ENCODE measurements around the gene TCFL5. TPM values are rescaled to one million over a fixed set of nuclear protein-coding genes. Genes with fewer than 3 reads are reported as not detected.

The TCFL5 gene
- total RNA-seq, 4 donors from 2014 or later, result 15.3 to 26.6 (median 20.6) TPM

DNA sequence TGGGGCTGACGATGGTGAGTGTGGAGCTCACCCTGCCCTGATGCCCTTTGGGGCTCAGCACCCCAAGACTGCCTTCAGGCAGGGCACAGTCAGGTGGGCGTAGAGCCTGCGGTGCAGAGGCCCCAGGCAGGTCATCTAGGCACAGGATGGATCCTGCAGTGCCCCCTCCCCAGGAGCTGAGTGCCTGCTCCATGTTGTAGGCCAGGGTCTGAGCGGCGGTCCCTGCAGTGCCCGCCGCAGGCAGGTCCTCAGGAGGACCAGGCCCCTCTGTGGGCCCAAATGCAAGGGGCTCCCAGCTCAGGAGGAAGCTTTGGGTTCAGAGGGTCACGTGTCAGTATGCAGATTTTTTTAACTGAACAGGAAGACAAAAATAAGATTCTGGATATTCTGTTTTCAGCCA, 62.6 kb downstream of the TCFL5 start:
- intact Hi-C loops (cut with DNase I), result no loop called here
- Histone ChIP-seq H3K27ac (no peak overlapping the region), H3K27me3 (no peaks in the 10 kb centered on the region), H3K36me3 (peaks cover 17 to 19% of the 10 kb centered on the region in 2 donors), H3K4me1 (peaks cover 12 to 13% of the 10 kb centered on the region in 2 donors), H3K4me3 (replicated peaks in 1 of 3) (no peak overlapping the region), H3K9me3 (no peaks in the 10 kb centered on the region)
- no peak for DNase-seq
- TF ChIP-seq POLR2A (IDR thresholded peaks at IDR 0.05), result no peak
- TF ChIP-seq, protein P1, sequence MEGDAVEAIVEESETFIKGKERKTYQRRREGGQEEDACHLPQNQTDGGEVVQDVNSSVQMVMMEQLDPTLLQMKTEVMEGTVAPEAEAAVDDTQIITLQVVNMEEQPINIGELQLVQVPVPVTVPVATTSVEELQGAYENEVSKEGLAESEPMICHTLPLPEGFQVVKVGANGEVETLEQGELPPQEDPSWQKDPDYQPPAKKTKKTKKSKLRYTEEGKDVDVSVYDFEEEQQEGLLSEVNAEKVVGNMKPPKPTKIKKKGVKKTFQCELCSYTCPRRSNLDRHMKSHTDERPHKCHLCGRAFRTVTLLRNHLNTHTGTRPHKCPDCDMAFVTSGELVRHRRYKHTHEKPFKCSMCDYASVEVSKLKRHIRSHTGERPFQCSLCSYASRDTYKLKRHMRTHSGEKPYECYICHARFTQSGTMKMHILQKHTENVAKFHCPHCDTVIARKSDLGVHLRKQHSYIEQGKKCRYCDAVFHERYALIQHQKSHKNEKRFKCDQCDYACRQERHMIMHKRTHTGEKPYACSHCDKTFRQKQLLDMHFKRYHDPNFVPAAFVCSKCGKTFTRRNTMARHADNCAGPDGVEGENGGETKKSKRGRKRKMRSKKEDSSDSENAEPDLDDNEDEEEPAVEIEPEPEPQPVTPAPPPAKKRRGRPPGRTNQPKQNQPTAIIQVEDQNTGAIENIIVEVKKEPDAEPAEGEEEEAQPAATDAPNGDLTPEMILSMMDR (IDR thresholded peaks at IDR 0.05), result no peak
- 92 to 96% methylated on average over 8 of the region's 8 CpGs for WGBS, 2 donors

GRCh38 chr20:62797671-62798532, 63.7 kb downstream of the TCFL5 start:
- Histone ChIP-seq H3K27me3 (no peaks in the 10 kb centered on the region), H3K9me3 (no peaks in the 10 kb centered on the region), H3K4me3 (replicated peaks in 1 of 3) (no peak overlapping the region), H3K36me3 (peaks cover 17 to 19% of the 10 kb centered on the region in 2 donors), H3K4me1 (peaks cover 16 to 22% of the 10 kb centered on the region in 2 donors), H3K27ac (no peak overlapping the region)
- TF ChIP-seq POLR2A (IDR thresholded peaks at IDR 0.05), result no peak
- TF ChIP-seq, protein P1 (IDR thresholded peaks at IDR 0.05), result no peak
- intact Hi-C loops (cut with DNase I), result no loop called here
- DNase-seq, result no peak
- 88 to 89% methylated on average over 21 to 23 of the region's 26 CpGs for WGBS, 2 donors

DNA sequence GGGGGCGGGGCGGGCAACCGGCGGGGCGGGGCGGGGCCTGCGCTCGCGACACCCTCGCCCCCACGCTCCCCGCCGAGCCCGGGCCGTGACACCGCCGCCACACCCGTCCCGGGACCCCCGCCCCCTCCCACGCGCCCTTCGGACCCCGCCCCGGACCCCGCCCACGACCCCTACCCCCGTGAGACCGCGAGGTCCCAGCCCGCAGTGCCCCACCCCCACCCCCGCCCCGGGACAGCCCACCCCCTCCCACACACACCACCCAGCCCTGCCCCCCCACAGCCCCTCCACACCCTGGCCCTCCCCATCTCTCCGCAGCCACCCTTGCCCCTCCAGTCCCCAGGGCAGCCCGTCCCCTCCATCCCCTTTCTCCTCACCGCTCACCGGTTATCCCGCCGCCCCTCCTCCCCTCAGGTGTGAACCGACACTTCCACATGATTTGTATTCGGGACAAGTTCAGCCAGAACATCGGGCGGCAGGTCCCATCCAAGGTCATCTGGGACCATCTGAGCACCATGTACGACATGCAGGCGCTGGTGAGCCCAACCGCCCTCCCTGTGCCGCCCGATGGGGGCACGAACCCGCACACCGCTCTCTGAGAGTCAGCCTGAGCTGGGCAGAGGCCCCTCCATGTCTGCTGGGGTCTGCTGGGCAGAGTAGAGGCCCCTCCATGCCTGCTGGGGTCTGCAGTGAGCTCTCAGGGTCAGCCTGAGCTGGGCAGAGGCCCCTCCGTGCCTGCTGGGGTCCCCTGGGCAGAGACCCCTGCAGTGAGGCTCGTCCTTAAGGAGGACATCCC, 64.7 kb downstream of the TCFL5 start:
- DNase-seq, result no peak

DNA sequence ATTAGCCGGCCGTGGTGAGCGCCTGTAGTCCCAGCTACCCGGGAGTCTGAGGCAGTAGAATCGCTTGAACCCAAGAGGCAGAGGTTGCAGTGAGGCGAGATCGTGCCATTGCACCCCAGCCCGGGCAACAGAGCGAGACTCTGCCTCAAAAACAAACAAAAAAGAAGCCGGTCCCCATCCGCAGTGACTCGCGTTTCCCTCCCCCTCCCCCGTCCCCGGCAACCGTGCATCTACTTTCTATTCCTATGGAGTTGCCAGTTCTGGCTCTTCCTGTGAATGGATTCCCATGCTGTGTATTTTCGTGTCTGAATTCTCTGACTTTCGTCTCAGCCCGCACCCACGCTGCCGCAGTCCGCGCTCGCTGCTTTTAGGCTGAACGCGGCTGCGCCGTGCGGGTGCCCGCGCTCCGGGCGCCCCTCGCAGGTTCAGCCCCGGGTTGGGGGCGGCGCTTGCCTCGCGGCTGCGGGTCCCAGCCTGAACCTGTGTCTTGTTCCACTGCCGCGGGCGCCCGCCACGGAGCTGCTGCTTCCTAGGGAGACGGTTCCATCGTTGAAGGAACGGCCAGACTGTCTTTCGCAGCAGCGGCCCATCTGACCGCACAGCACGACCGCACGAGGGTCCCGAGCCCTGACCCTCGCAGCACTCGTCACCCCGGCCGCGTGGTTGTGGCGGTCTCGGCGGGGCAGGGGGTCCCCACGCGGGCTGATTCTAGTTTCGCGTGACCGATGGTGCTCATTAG, 66.4 kb downstream of the TCFL5 start:
- intact Hi-C loops (cut with DNase I), result no loop called here
- Histone ChIP-seq H3K27me3 (no peaks in the 10 kb centered on the region), H3K36me3 (peaks cover 11 to 15% of the 10 kb centered on the region in 2 donors), H3K9me3 (no peaks in the 10 kb centered on the region), H3K27ac (peak overlapping the region; percentile 29 to 94 (median 70)), H3K4me3 (replicated peaks in 1 of 3) (peak overlapping the region; percentile 45 to 74 (median 50)), H3K4me1 (peaks cover 16 to 25% of the 10 kb centered on the region in 2 donors)
- peak; percentile 55 to 63 for DNase-seq
- WGBS, 2 donors, result 0% methylated on average over 26 to 65 of the region's 68 CpGs
- TF ChIP-seq, protein P1 (IDR thresholded peaks at IDR 0.05), result no peak
- TF ChIP-seq POLR2A (IDR thresholded peaks at IDR 0.05), result no peak

More for the DNA sequence above, 64.7 kb downstream of the TCFL5 start:
- peaks cover 16 to 22% of the 10 kb centered on the region in 2 donors for H3K4me1 ChIP-seq
- intact Hi-C loops (cut with DNase I), result no loop called here
- H3K27me3 ChIP-seq, result no peaks in the 10 kb centered on the region
- WGBS, 2 donors, result 42 to 45% methylated on average over 6 to 18 of the region's 53 CpGs
- H3K27ac ChIP-seq, result peak overlapping the region; percentile 49 to 83 (median 75)
- peak overlapping the region in 1 of 3 donors; percentile 55 for H3K4me3 ChIP-seq (replicated peaks in 1 of 3)
- peaks cover 17 to 19% of the 10 kb centered on the region in 2 donors for H3K36me3 ChIP-seq
- TF ChIP-seq POLR2A (IDR thresholded peaks at IDR 0.05), result no peak
- TF ChIP-seq, protein P1 (IDR thresholded peaks at IDR 0.05), result no peak
- H3K9me3 ChIP-seq, result no peaks in the 10 kb centered on the region
